CD4-positive, CD25-positive, alpha-beta regulatory T cell (primary cell): ENCODE data around the gene OXTR. TPM values are rescaled to one million over a fixed set of nuclear protein-coding genes. Genes with fewer than 3 reads are reported as not detected.
"Not testable (repeated sequence)": the region's sequence is repeated elsewhere in the genome, so short reads cannot be mapped to it uniquely, and the experiment has no call there.

Experiments
- ATAC-seq, 2 donors: fragments of 150-1000 bp; cut with Tn5 transposase; one replicate each; pipeline ENCODE4 v1.10.0; 2021; ENCODE audit warnings: low read depth in 2 of 2, moderate number of reproducible peaks in 2 of 2, moderate library complexity in 1 of 2
- DNase-seq, 3 donors: peaks; one replicate each; pipeline versions ENCODE4 v3.0.0 to v3.0.0-alpha.2; 2012 to 2022; ENCODE audit warnings: mixed read lengths in 1 of 3
- H3K27ac ChIP-seq: one replicate; pipeline ENCODE4 v1.7.0; 2013; ENCODE audit warnings: mild to moderate bottlenecking, low read length; ENCODE audit not compliant: insufficient read depth, poor library complexity, severe bottlenecking
- H3K27me3 ChIP-seq: one replicate; pipeline ENCODE4 v1.7.0; 2013; ENCODE audit warnings: low read length; ENCODE audit not compliant: control insufficient read depth, insufficient read depth
- H3K36me3 ChIP-seq: one replicate; pipeline ENCODE4 v1.7.0; 2013; ENCODE audit warnings: mild to moderate bottlenecking, low read length, moderate library complexity; ENCODE audit not compliant: control insufficient read depth, insufficient read depth
- H3K4me1 ChIP-seq: 2 replicates; pipeline ENCODE4 v1.7.0; 2013; ENCODE audit warnings: mild to moderate bottlenecking, low read length; ENCODE audit not compliant: insufficient read depth, control insufficient read depth, poor library complexity, severe bottlenecking
- H3K4me3 ChIP-seq: one replicate; pipeline ENCODE4 v1.7.0; 2013; ENCODE audit warnings: low read depth, mild to moderate bottlenecking, low read length, moderate library complexity
- H3K9me3 ChIP-seq, 2 experiments: 1 replicate in 1 of 2; 2 replicates in 1 of 2; pipeline ENCODE4 v1.7.0; 2013; ENCODE audit warnings: low read length in 2 of 2, mild to moderate bottlenecking in 1 of 2, moderate library complexity in 1 of 2; ENCODE audit not compliant: control insufficient read depth in 2 of 2
- H3K27ac Mint-ChIP-seq, 3 donors: one replicate each; pipeline ENCODE4 v1.8.0; 2020 to 2022; ENCODE audit warnings: mild to moderate bottlenecking in 3 of 3, mixed read lengths in 3 of 3, moderate library complexity in 2 of 3
- H3K27me3 Mint-ChIP-seq: one replicate; pipeline ENCODE4 v1.8.0; 2022; ENCODE audit warnings: mild to moderate bottlenecking, mixed read lengths
- H3K36me3 Mint-ChIP-seq: one replicate; pipeline ENCODE4 v1.8.0; 2020; ENCODE audit warnings: mixed read lengths
- H3K4me1 Mint-ChIP-seq, 4 donors: one replicate each; pipeline ENCODE4 v1.8.0; 2020 to 2022; ENCODE audit warnings: mixed read lengths in 4 of 4, mild to moderate bottlenecking in 1 of 4
- H3K4me3 Mint-ChIP-seq, 4 donors: one replicate each; pipeline ENCODE4 v1.8.0; 2020 to 2022; ENCODE audit warnings: mild to moderate bottlenecking in 4 of 4, mixed read lengths in 4 of 4, moderate library complexity in 3 of 4
- H3K9me3 Mint-ChIP-seq, 7 donors: one replicate each; pipeline ENCODE4 v1.8.0; 2020 to 2022; ENCODE audit warnings: mixed read lengths in 7 of 7, mild to moderate bottlenecking in 3 of 7, moderate library complexity in 2 of 7
- polyA plus RNA-seq, 4 donors: library from polyadenylated mRNA; unstranded; fragments of 300-500 nt; fragmentation: Illumina TruSeq; gene quantifications; one replicate each; pipeline ENCODE4 v1.2.3, GENCODE V29; 2021
- total RNA-seq: library from RNA; stranded (reverse); gene quantifications from one replicate; pipeline ENCODE4 v1.2.3, GENCODE V29; 2022

The OXTR gene
- total and polyA plus RNA-seq, 5 donors from 2014 or later, result 0.17 TPM; not detected in 4

DNA sequence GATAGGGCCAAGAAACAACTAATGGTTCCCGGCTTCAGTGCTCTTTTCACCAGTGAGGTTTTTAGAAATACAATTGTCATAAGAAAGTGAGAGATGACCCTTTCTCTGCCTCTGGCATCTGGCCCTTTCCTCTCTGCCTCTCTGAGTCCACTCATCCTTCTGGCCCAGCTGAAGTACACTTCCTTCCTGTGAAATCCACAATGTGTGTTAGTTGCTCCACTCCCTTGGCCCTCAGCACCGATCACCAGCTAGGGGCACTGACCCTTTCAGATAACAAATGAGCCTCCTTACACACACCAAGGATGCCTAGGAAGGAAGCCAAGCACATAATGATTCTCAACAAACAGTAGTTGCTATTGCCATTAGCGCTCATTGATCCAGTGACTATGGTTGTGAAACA is 38.8 kb downstream of the OXTR start:
- Mint-ChIP-seq H3K36me3 (no peaks in the 10 kb centered on the region), H3K27me3 (no peaks in the 10 kb centered on the region), H3K27ac (no peak overlapping the region), H3K4me1 (no peaks in the 10 kb centered on the region), H3K9me3 (peaks cover 0 to 5% (median 0%) of the 10 kb centered on the region in 7 donors), H3K4me3 (no peak overlapping the region)
- no peak for ATAC-seq
- no peaks in the 10 kb centered on the region for H3K4me1 ChIP-seq
- H3K4me3 ChIP-seq, result no peak overlapping the region
- H3K27me3 ChIP-seq, result no peaks in the 10 kb centered on the region
- peaks cover 0 to 3% of the 10 kb centered on the region in 2 experiments for H3K9me3 ChIP-seq
- DNase-seq, result no peak
- no peak overlapping the region for H3K27ac ChIP-seq
- no peaks in the 10 kb centered on the region for H3K36me3 ChIP-seq

- H3K4me1 ChIP-seq, result no peaks in the 10 kb centered on the region
- ATAC-seq (no peak), DNase-seq (no peak)
- H3K27ac ChIP-seq, result no peak overlapping the region
- no peak overlapping the region for H3K27ac Mint-ChIP-seq
- H3K4me3 Mint-ChIP-seq, result no peak overlapping the region
- H3K36me3 Mint-ChIP-seq, result no peaks in the 10 kb centered on the region
- H3K27me3 Mint-ChIP-seq, result no peaks in the 10 kb centered on the region
- peaks cover 0 to 3% of the 10 kb centered on the region in 2 experiments for H3K9me3 ChIP-seq
- peaks cover 0 to 5% (median 0%) of the 10 kb centered on the region in 7 donors for H3K9me3 Mint-ChIP-seq
- H3K4me1 Mint-ChIP-seq, result no peaks in the 10 kb centered on the region
- H3K27me3 ChIP-seq, result no peaks in the 10 kb centered on the region
- no peaks in the 10 kb centered on the region for H3K36me3 ChIP-seq
- no peak overlapping the region for H3K4me3 ChIP-seq
Measured at GRCh38 chr3:8729479-8729878, 39.9 kb downstream of the OXTR start.

DNA sequence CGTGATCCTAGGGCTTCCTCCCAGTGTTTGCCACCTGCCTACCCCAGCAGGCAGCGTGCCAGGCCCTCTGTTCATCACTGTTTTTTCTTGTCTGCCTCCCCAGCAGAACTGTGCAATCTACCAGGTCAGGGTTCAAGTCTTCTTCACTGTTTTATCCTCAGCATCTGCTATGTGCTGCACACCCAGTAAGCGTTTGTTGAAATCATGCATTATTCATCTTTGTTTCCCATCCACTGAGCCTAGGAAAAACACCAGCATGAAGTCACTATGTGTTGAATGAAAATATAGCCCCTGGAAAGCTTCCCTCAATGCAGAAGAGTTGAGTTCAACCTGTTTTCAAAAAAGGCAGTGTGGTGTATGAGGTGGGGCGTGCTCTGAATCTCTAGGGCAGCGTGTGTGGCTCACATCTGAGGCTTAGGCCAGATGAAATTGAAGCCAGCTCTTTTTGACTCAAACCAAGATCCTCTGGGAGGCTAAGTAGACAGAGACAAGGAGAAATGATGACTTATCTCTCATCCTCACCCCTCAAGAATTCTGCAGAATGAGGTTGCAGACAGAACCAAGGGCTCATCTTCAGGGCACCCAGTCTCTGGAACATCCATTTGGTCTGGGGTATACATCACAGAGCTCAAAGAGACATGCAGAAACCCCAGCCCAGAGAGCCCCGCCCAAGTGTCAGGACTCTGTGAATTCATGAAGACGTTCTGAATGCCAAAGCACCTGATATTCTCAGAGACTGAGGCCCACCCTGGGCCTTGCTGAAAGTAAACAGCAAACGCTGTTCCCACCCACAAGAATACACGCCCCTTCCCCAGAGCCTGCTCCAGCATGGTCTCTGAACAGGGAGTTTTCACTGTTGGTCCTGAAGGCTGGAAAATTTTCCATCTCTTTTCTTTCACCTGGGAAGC is 41.6 kb downstream of the OXTR start:
- peaks cover 0 to 3% of the 10 kb centered on the region in 2 experiments for H3K9me3 ChIP-seq
- no peak overlapping the region for H3K4me3 ChIP-seq
- no peak overlapping the region for H3K27ac ChIP-seq
- Mint-ChIP-seq H3K4me1 (no peaks in the 10 kb centered on the region), H3K4me3 (no peak overlapping the region), H3K9me3 (peaks cover 0 to 8% (median 0%) of the 10 kb centered on the region in 7 donors), H3K27ac (no peak overlapping the region), H3K27me3 (no peaks in the 10 kb centered on the region), H3K36me3 (no peaks in the 10 kb centered on the region)
- no peaks in the 10 kb centered on the region for H3K27me3 ChIP-seq
- no peaks in the 10 kb centered on the region for H3K36me3 ChIP-seq
- H3K4me1 ChIP-seq, result no peaks in the 10 kb centered on the region
- DNase-seq (no peak), ATAC-seq (no peak)

DNA sequence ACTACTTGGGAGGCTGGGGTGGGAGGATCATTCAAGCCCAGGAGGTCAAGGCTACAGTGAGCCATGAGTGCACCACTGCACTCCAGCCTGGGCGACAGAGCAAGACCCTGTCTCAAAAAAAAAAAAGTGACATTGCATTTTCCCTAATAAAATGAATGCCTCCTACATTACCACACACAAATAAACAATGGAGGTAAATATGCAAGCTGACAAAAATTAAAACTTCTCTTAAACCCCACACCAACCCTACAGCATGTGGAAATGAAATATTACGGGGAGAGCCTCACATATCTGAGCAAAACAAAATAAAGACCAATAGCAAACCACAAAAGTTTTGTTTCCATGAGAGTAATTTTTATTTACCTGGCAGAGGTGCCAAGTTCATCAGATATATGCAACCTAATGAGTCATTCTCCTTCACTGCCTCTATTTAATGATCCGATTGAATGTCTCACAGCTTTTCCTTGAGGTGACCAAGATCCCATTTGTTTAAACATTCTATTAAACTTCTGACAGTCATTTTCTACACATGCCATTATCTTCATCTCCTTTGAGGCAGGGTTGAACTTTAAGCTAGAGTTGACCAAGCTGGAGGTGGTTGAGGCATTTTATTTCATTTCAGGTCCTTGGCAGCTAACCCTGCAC is 45.2 kb downstream of the OXTR start:
- no peaks in the 10 kb centered on the region for H3K36me3 ChIP-seq
- peaks cover 0 to 3% of the 10 kb centered on the region in 2 experiments for H3K9me3 ChIP-seq
- H3K36me3 Mint-ChIP-seq, result no peaks in the 10 kb centered on the region
- no peak overlapping the region for H3K27ac ChIP-seq
- ATAC-seq, result no peak
- H3K27me3 Mint-ChIP-seq, result no peaks in the 10 kb centered on the region
- no peak overlapping the region for H3K27ac Mint-ChIP-seq
- peaks cover 0 to 14% (median 2%) of the 10 kb centered on the region in 7 donors for H3K9me3 Mint-ChIP-seq
- H3K27me3 ChIP-seq, result no peaks in the 10 kb centered on the region
- DNase-seq, result no peak
- H3K4me1 ChIP-seq, result no peaks in the 10 kb centered on the region
- H3K4me3 Mint-ChIP-seq, result no peak overlapping the region
- H3K4me3 ChIP-seq, result no peak overlapping the region
- H3K4me1 Mint-ChIP-seq, result no peaks in the 10 kb centered on the region

DNA sequence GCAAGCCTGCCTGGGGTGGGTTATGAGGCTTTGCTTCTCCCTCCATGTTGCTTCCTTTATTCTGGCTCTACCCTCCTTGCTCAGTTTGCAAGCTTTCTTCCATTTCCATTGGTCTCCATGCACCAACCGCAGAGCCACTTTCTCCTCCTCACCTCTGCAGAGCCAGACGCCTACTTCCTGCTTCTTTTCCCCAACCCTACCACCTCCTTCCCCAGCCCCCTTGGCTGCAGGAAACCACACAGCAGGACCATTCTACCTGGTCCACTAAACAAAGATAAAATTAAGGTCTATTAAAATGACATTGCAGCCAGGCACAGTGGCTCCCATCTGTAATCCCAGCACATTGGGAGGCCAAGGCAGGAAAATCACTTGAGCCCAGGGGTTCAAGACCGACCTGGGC is 45.8 kb downstream of the OXTR start:
- Histone ChIP-seq H3K4me1 (no peaks in the 10 kb centered on the region), H3K36me3 (no peaks in the 10 kb centered on the region), H3K4me3 (no peak overlapping the region), H3K9me3 (peaks cover 0 to 3% of the 10 kb centered on the region in 2 experiments), H3K27me3 (no peaks in the 10 kb centered on the region), H3K27ac (no peak overlapping the region)
- no peaks in the 10 kb centered on the region for H3K36me3 Mint-ChIP-seq
- no peak overlapping the region for H3K27ac Mint-ChIP-seq
- H3K27me3 Mint-ChIP-seq, result no peaks in the 10 kb centered on the region
- no peak for DNase-seq
- peaks cover 0 to 14% (median 2%) of the 10 kb centered on the region in 7 donors for H3K9me3 Mint-ChIP-seq
- ATAC-seq, result no peak
- H3K4me1 Mint-ChIP-seq, result no peaks in the 10 kb centered on the region
- H3K4me3 Mint-ChIP-seq, result no peak overlapping the region

GRCh38 chr3:8722808-8723207 is 46.6 kb downstream of the OXTR start:
- peaks cover 0 to 3% of the 10 kb centered on the region in 2 experiments for H3K9me3 ChIP-seq
- no peaks in the 10 kb centered on the region for H3K27me3 Mint-ChIP-seq
- H3K36me3 Mint-ChIP-seq, result no peaks in the 10 kb centered on the region
- H3K4me3 Mint-ChIP-seq, result no peak overlapping the region
- no peaks in the 10 kb centered on the region for H3K36me3 ChIP-seq
- DNase-seq (no peak), ATAC-seq (no peak)
- no peak overlapping the region for H3K27ac ChIP-seq
- no peaks in the 10 kb centered on the region for H3K27me3 ChIP-seq
- no peaks in the 10 kb centered on the region for H3K4me1 ChIP-seq
- no peak overlapping the region for H3K4me3 ChIP-seq
- H3K27ac Mint-ChIP-seq, result no peak overlapping the region
- peaks cover 0 to 14% (median 2%) of the 10 kb centered on the region in 7 donors for H3K9me3 Mint-ChIP-seq
- H3K4me1 Mint-ChIP-seq, result no peaks in the 10 kb centered on the region

- not testable (repeated sequence) for H3K4me3 Mint-ChIP-seq, H3K4me3 ChIP-seq, H3K27me3 Mint-ChIP-seq, H3K36me3 ChIP-seq, H3K27ac ChIP-seq, DNase-seq, H3K9me3 Mint-ChIP-seq, ATAC-seq, H3K27ac Mint-ChIP-seq, H3K4me1 Mint-ChIP-seq, H3K27me3 ChIP-seq, H3K36me3 Mint-ChIP-seq, H3K9me3 ChIP-seq, H3K4me1 ChIP-seq
Measured at GRCh38 chr3:8715757-8716156, 53.7 kb downstream of the OXTR start.
